GM12878 (cell line): ENCODE data around the gene TOX2. TPM values are rescaled to one million over a fixed set of nuclear protein-coding genes. Genes with fewer than 3 reads are reported as not detected.

Experiments
- ATAC-seq: fragments of 200-7000 bp; cut with Tn5 transposase; 3 replicates; pipeline ENCODE4 v1.9.1; 2020; ENCODE audit warnings: mild to moderate bottlenecking, moderate library complexity
- BruUV-seq: library from RNA; stranded (reverse); fragments of 400-500 nt; replicated peaks from 2 replicates; lab custom pipeline; 2021; lab: Mats Ljungman, UMichigan
- CTCF ChIA-PET: fragments of 300-600 bp; sonication (Branson Sonifier 250); formaldehyde crosslinking; extraction: SDS; loops from one replicate; lab custom pipeline; 2021; ENCODE audit warnings: inconsistent platforms; lab: Yijun Ruan, JAX
- POLR2A ChIA-PET: fragments of 350-600 bp; formaldehyde crosslinking; extraction: SDS; loops from one replicate; lab custom pipeline; 2021; ENCODE audit warnings: inconsistent platforms; lab: Charles Lee
- RAD21 ChIA-PET: fragments of 300-600 bp; sonication (Branson Sonifier 250); formaldehyde crosslinking; loops from one replicate; lab custom pipeline; 2023; ENCODE audit warnings: antibody characterized with exemption; ENCODE audit not compliant: unreplicated experiment; lab: Charles Lee
- SMC1A ChIA-PET: fragments of 300-600 bp; sonication (Branson Sonifier 250); formaldehyde crosslinking; loops from one replicate; lab custom pipeline; 2023; ENCODE audit not compliant: unreplicated experiment, uncharacterized antibody; lab: Charles Lee
- DNase-seq: peaks from one replicate; pipeline ENCODE4 v3.0.0-alpha.2; 2011; ENCODE audit warnings: low read depth, low spot score
- FAIRE-seq: peaks from 3 replicates; lab custom pipeline; 2011; peaks lifted over from hg19 to GRCh38; lab: Jason Lieb, UNC
- H2AFZ ChIP-seq: 2 replicates; pipeline ENCODE4 v1.6.0; 2011; ENCODE audit warnings: low read depth, low read length, control low read depth; ENCODE audit not compliant: control insufficient read depth
- H3K27ac ChIP-seq: 2 replicates; pipeline ENCODE4 v1.5.1; 2011; ENCODE audit warnings: control low read depth; ENCODE audit not compliant: control insufficient read depth, insufficient read depth
- H3K27me3 ChIP-seq, 2 experiments: replicated peaks in 1 of 2; 2 replicates each; pipeline versions ENCODE4 v1.6.0 to v1.6.1; 2011; ENCODE audit warnings: low read length in 1 of 2; ENCODE audit not compliant: control insufficient read depth in 2 of 2, insufficient read depth in 2 of 2
- H3K36me3 ChIP-seq, 2 experiments: 2 replicates each; pipeline ENCODE4 v1.5.1; 2011; ENCODE audit warnings: low read length in 1 of 2; ENCODE audit not compliant: control insufficient read depth in 2 of 2, insufficient read depth in 2 of 2
- H3K4me1 ChIP-seq: 2 replicates; pipeline ENCODE4 v1.6.1; 2011; ENCODE audit warnings: mild to moderate bottlenecking, low read length, moderate library complexity, mixed read lengths; ENCODE audit not compliant: control insufficient read depth, insufficient read depth
- H3K4me2 ChIP-seq: 2 replicates; pipeline ENCODE4 v1.6.0; 2011; ENCODE audit warnings: control low read depth; ENCODE audit not compliant: control insufficient read depth, insufficient read depth
- H3K4me3 ChIP-seq: fragments of 200-600 bp; sonication (generic); 2 replicates; pipeline ENCODE4 v1.5.1; 2016
- H3K79me2 ChIP-seq: 2 replicates; pipeline ENCODE4 v1.6.0; 2011; ENCODE audit warnings: low read length; ENCODE audit not compliant: control insufficient read depth, insufficient read depth
- H3K9ac ChIP-seq: 2 replicates; pipeline ENCODE4 v1.8.0; 2011; ENCODE audit warnings: low read length, control low read depth, mixed read lengths; ENCODE audit not compliant: control insufficient read depth, insufficient read depth
- H3K9me3 ChIP-seq: replicated peaks from 3 replicates; pipeline ENCODE4 v1.5.1; 2011; ENCODE audit warnings: mild to moderate bottlenecking, low read length; ENCODE audit not compliant: control insufficient read depth, insufficient read depth
- H4K20me1 ChIP-seq: 2 replicates; pipeline ENCODE4 v1.6.0; 2011; ENCODE audit not compliant: control insufficient read depth, insufficient read depth
- BACH1 ChIP-seq: fragments of 450-650 bp; IDR thresholded peaks from 2 replicates; pipeline ENCODE4 v1.6.1; 2017; ENCODE audit warnings: mild to moderate bottlenecking, borderline replicate concordance
- BMI1 ChIP-seq: fragments of 450-650 bp; IDR thresholded peaks from 2 replicates; pipeline ENCODE4 v1.6.1; 2016; ENCODE audit warnings: mild to moderate bottlenecking, moderate library complexity, borderline replicate concordance
- EED ChIP-seq: sonication (generic); IDR thresholded peaks from 2 replicates; pipeline ENCODE4 v1.6.1; 2016; ENCODE audit warnings: antibody characterized with exemption, low read depth
- EP300 ChIP-seq, 2 experiments: fragments of 150-350 bp in 1 of 2; IDR thresholded peaks; 2 replicates each; pipeline ENCODE4 v1.6.1; 2011 to 2012; ENCODE audit warnings: low read depth in 2 of 2, low read length in 2 of 2, borderline replicate concordance in 1 of 2, improper control_type of control experiment in 1 of 2, inconsistent platforms in 1 of 2; ENCODE audit not compliant: control insufficient read depth in 1 of 2
- EZH2 ChIP-seq: IDR thresholded peaks from 2 replicates; pipeline ENCODE4 v1.6.1; 2012; ENCODE audit warnings: low read depth, mild to moderate bottlenecking, control low read depth, inconsistent platforms, low read length, borderline replicate concordance; ENCODE audit not compliant: control insufficient read depth
- HDAC6 ChIP-seq: fragments of 200-600 bp; sonication (generic); IDR thresholded peaks from one replicate; pipeline ENCODE4 v1.8.0; 2017; ENCODE audit warnings: antibody characterized with exemption; ENCODE audit not compliant: unreplicated experiment
- IKZF2 ChIP-seq, 2 experiments: fragments of 450-650 bp; IDR thresholded peaks; 2 replicates each; pipeline ENCODE4 v1.6.1; 2017; ENCODE audit warnings: mild to moderate bottlenecking in 2 of 2, moderate library complexity in 2 of 2
- NRF1 ChIP-seq: conservative IDR thresholded peaks from 2 replicates; pipeline ENCODE4 v1.6.1; 2011; ENCODE audit warnings: mild to moderate bottlenecking, low read depth, low read length, improper control_type of control experiment
- PAX5 ChIP-seq: IDR thresholded peaks from 2 replicates; pipeline ENCODE4 v1.6.1; 2011; ENCODE audit warnings: low read depth, low read length, borderline replicate concordance
- SREBF1 ChIP-seq: IDR thresholded peaks from 2 replicates; pipeline ENCODE4 v1.6.1; 2012; ENCODE audit warnings: mild to moderate bottlenecking, low read length
- TBL1XR1 ChIP-seq: IDR thresholded peaks from 2 replicates; pipeline ENCODE4 v1.6.1; 2012; ENCODE audit warnings: low read depth, low read length, improper control_type of control experiment
- TCF12 ChIP-seq: IDR thresholded peaks from 2 replicates; pipeline ENCODE4 v1.6.1; 2011; ENCODE audit warnings: low read depth, mild to moderate bottlenecking, low read length
- TCF3 ChIP-seq: IDR thresholded peaks from 2 replicates; pipeline ENCODE4 v1.6.1; 2012; ENCODE audit warnings: low read depth, mild to moderate bottlenecking, low read length, borderline replicate concordance; ENCODE audit not compliant: insufficient read depth
- TCF7 ChIP-seq: IDR thresholded peaks from 2 replicates; pipeline ENCODE4 v1.6.1; 2014; ENCODE audit warnings: antibody characterized with exemption, borderline replicate concordance
- WGBS: methylation state at CpG from one replicate; pipeline ENCODE4 v1.1.6; 2016; ENCODE audit warnings: low lambda C conversion rate; ENCODE audit not compliant: insufficient replicate concordance, insufficient coverage; ENCODE audit errors: missing lambda C conversion rate; 5-methylcytosine and 5-hydroxymethylcytosine counted together
- in situ Hi-C: fragments of 300-500 bp; cut with MboI; formaldehyde crosslinking; loops from 9 replicates; pipeline ENCODE4 v1.14.3; 2018; ENCODE audit warnings: mixed read lengths
- intact Hi-C: fragments of 100-400 bp; cut with micrococcal nuclease; formaldehyde crosslinking; loops from one replicate; pipeline ENCODE4 v1.14.2; 2022; ENCODE audit not compliant: unreplicated experiment
- polyA plus RNA-seq, 11 experiments: library from polyadenylated mRNA; depleted of rRNA in 4 of 11; unstranded in 6 of 11; stranded (reverse) in 5 of 11; fragments of >200 nt; fragmentation: Nextera tagmentation in 4 of 11; fragmentation: Illumina TruSeq in 1 of 11; extraction: Ambion mirVana in 4 of 11; extraction: Trizol in 1 of 11; gene quantifications; 1 replicate in 1 of 11; 2 replicates in 10 of 11; pipeline versions ENCODE4 v1.2.1 to v1.2.3, GENCODE V29; 2011 to 2016; ENCODE audit warnings: inconsistent platforms in 2 of 11, missing spikeins in 2 of 11, low read depth in 1 of 11
- total RNA-seq, 4 experiments: library from RNA; depleted of rRNA in 3 of 4; stranded (reverse); fragments of >200 nt in 3 of 4; fragmentation: Illumina TruSeq in 1 of 4; extraction: Trizol in 1 of 4; gene quantifications; 2 replicates each; pipeline versions ENCODE4 v1.2.1 to v1.2.3, GENCODE V29; 2013 to 2021
- TF ChIP-seq, protein P1 (sequence below): IDR thresholded peaks from 2 replicates; pipeline ENCODE4 v1.6.1; 2011; ENCODE audit warnings: borderline replicate concordance, low read depth, mild to moderate bottlenecking, moderate library complexity, low read length; ENCODE audit not compliant: insufficient read depth, poor library complexity, severe bottlenecking
- TF ChIP-seq, protein P2 (sequence below): fragments of 450-650 bp; IDR thresholded peaks from 2 replicates; pipeline ENCODE4 v1.6.1; 2017; ENCODE audit warnings: antibody characterized with exemption, mild to moderate bottlenecking, moderate library complexity

TOX2 gene
- total and polyA plus RNA-seq, 10 of the 15 experiments (the other 5 are each of a cell fraction or from before 2014, with no cell fraction given), result 2.6 to 40.5 (median 7.9) TPM

DNA sequence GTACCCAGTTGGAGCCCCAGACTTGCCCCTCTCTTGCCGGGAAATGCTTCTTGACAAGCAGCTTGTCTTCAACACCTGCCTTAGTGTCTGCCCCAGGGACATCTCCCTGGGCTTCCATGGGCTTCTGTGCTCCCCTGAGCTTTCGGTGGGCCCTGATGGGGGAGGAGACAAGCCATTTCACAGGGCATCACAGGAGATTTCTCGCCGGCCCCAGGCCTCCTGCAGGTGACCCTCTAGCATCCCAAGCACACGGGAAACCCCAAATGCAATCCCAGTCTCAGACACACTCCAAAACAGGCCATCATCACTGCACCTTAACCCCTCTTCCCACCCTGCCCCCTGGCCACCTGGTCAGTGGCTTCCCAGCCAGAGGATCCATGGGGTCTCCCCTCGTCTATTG lies 197.8 kb downstream of the TOX2 start:
- ATAC-seq (no peak), DNase-seq (no peak), FAIRE-seq (no peak)
- Histone ChIP-seq H3K27ac (no peak overlapping the region), H3K4me1 (no peaks in the 10 kb centered on the region), H2AFZ (no peak overlapping the region), H3K36me3 (no peaks in the 10 kb centered on the region; a peak in 1 of 4 replicates), H3K79me2 (no peaks in the 10 kb centered on the region), H3K4me3 (no peak overlapping the region), H3K9ac (no peak overlapping the region), H4K20me1 (no peaks in the 10 kb centered on the region), H3K9me3 (peaks cover 4% of the 10 kb centered on the region; the same call in 2 of the 3 replicates), H3K4me2 (no peak overlapping the region), H3K27me3 (peaks cover 0 to 2% of the 10 kb centered on the region in 2 experiments; a peak in 2 of 4 replicates)
- CTCF ChIA-PET, result interaction anchor here (1.1 to 2.2 kb wide), 4 partner anchors 76 to 197 kb away, joined by 3 to 7 read pairs (median 4); no protein-coding TSS in a partner anchor
- no peak for TF ChIP-seq TCF7
- TF ChIP-seq IKZF2 (IDR thresholded peaks at IDR 0.05), result no peak
- TF ChIP-seq PAX5, result no peak
- TF ChIP-seq, protein P1, sequence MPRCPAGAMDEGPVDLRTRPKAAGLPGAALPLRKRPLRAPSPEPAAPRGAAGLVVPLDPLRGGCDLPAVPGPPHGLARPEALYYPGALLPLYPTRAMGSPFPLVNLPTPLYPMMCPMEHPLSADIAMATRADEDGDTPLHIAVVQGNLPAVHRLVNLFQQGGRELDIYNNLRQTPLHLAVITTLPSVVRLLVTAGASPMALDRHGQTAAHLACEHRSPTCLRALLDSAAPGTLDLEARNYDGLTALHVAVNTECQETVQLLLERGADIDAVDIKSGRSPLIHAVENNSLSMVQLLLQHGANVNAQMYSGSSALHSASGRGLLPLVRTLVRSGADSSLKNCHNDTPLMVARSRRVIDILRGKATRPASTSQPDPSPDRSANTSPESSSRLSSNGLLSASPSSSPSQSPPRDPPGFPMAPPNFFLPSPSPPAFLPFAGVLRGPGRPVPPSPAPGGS, result no peak
- no peak for TF ChIP-seq TCF3
- TF ChIP-seq, protein P2, sequence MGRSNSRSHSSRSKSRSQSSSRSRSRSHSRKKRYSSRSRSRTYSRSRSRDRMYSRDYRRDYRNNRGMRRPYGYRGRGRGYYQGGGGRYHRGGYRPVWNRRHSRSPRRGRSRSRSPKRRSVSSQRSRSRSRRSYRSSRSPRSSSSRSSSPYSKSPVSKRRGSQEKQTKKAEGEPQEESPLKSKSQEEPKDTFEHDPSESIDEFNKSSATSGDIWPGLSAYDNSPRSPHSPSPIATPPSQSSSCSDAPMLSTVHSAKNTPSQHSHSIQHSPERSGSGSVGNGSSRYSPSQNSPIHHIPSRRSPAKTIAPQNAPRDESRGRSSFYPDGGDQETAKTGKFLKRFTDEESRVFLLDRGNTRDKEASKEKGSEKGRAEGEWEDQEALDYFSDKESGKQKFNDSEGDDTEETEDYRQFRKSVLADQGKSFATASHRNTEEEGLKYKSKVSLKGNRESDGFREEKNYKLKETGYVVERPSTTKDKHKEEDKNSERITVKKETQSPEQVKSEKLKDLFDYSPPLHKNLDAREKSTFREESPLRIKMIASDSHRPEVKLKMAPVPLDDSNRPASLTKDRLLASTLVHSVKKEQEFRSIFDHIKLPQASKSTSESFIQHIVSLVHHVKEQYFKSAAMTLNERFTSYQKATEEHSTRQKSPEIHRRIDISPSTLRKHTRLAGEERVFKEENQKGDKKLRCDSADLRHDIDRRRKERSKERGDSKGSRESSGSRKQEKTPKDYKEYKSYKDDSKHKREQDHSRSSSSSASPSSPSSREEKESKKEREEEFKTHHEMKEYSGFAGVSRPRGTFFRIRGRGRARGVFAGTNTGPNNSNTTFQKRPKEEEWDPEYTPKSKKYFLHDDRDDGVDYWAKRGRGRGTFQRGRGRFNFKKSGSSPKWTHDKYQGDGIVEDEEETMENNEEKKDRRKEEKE, result no peak
- no peak for TF ChIP-seq EED
- TF ChIP-seq NRF1, result no peak
- no peak for TF ChIP-seq BMI1
- TF ChIP-seq TCF12, result no peak
- no peak for TF ChIP-seq HDAC6
- no peak for TF ChIP-seq TBL1XR1
- TF ChIP-seq BACH1, result no peak
- TF ChIP-seq SREBF1, result no peak
- no peak for TF ChIP-seq EP300 (IDR thresholded peaks at IDR 0.05; ENCODE audit: borderline replicate concordance in 1 of 2, control insufficient read depth in 1 of 2, low read depth in 2 of 2, low read length in 2 of 2)
- TF ChIP-seq EZH2, result no peak
- intact Hi-C loops, result no loop called here
- SMC1A ChIA-PET, result no interaction called here
- BruUV-seq, result no TSS peak
- in situ Hi-C loops, result no loop called here
- POLR2A ChIA-PET, result no interaction called here
- WGBS, result 27% methylated on average over 6 of the region's 6 CpGs
- RAD21 ChIA-PET, result interaction anchor here (0.6 kb wide), 1 partner anchor 78 kb away, joined by 3 read pairs; no protein-coding TSS in a partner anchor
